Stimulated activated CD8-positive, alpha-beta memory T cell treated with anti-CD3 and anti-CD28 coated beads, Interleukin-15, amount 100 ng/mL, for 48 hours (primary cell): ENCODE results near the gene MAPKAP1.

ENCODE experiments used
- DNase-seq, 2 donors: peaks; one replicate each; pipeline ENCODE4 v3.0.0-alpha.2; 2020; ENCODE audit warnings: low read depth in 2 of 2

MAPKAP1 gene

GRCh38 chr9:125514468-125514867 lies 192.5 kb downstream of the MAPKAP1 start:
- DNase-seq: no peak

GRCh38 chr9:125513668-125514413 lies 193.2 kb downstream of the MAPKAP1 start:
- no peak for DNase-seq

GRCh38 chr9:125513303-125513667 lies 193.7 kb downstream of the MAPKAP1 start:
- DNase-seq: no peak

- DNase-seq: no peak
Observed at GRCh38 chr9:125511789-125512660, 195.0 kb downstream of the MAPKAP1 start.

GRCh38 chr9:125510980-125511379 lies 196.0 kb downstream of the MAPKAP1 start:
- no peak for DNase-seq

GRCh38 chr9:125509476-125509875 lies 197.5 kb downstream of the MAPKAP1 start:
- no peak for DNase-seq

GRCh38 chr9:125508249-125508648 lies 198.8 kb downstream of the MAPKAP1 start:
- no peak for DNase-seq

- no peak for DNase-seq
Observed at GRCh38 chr9:125507226-125507625, 199.8 kb downstream of the MAPKAP1 start.

GRCh38 chr9:125505988-125506438 lies 201.0 kb downstream of the MAPKAP1 start:
- DNase-seq: no peak

- DNase-seq: no peak
Observed at GRCh38 chr9:125504616-125505015, 202.4 kb downstream of the MAPKAP1 start.

GRCh38 chr9:125497906-125498305 lies 209.1 kb downstream of the MAPKAP1 start:
- DNase-seq: no peak

- DNase-seq: no peak
Observed at GRCh38 chr9:125497478-125497877, 209.5 kb downstream of the MAPKAP1 start.

- DNase-seq: no peak
Observed at GRCh38 chr9:125496313-125496834, 210.6 kb downstream of the MAPKAP1 start.

- DNase-seq: no peak
Observed at GRCh38 chr9:125495172-125496119, 211.6 kb downstream of the MAPKAP1 start.

- DNase-seq: no peak
Observed at GRCh38 chr9:125494653-125494915, 212.4 kb downstream of the MAPKAP1 start.

GRCh38 chr9:125493881-125494652 lies 212.9 kb downstream of the MAPKAP1 start:
- no peak for DNase-seq

- DNase-seq: no peak
Observed at GRCh38 chr9:125493384-125493783, 213.6 kb downstream of the MAPKAP1 start.

GRCh38 chr9:125492719-125493118 lies 214.3 kb downstream of the MAPKAP1 start:
- no peak for DNase-seq

- DNase-seq: no peak
Observed at GRCh38 chr9:125487842-125488241, 219.2 kb downstream of the MAPKAP1 start.

- no peak for DNase-seq
Observed at GRCh38 chr9:125486576-125486975, 220.4 kb downstream of the MAPKAP1 start.

GRCh38 chr9:125486152-125486508 lies 220.9 kb downstream of the MAPKAP1 start:
- no peak for DNase-seq
